ENCODE results near the gene CCT3.
A peak's percentile ranks its signal among the peaks of the same experiment; 100 is the strongest.
"Not testable (repeated sequence)": the region's sequence is repeated elsewhere in the genome, so short reads cannot be mapped to it uniquely, and the experiment has no call there.

CCT3 gene

DNA sequence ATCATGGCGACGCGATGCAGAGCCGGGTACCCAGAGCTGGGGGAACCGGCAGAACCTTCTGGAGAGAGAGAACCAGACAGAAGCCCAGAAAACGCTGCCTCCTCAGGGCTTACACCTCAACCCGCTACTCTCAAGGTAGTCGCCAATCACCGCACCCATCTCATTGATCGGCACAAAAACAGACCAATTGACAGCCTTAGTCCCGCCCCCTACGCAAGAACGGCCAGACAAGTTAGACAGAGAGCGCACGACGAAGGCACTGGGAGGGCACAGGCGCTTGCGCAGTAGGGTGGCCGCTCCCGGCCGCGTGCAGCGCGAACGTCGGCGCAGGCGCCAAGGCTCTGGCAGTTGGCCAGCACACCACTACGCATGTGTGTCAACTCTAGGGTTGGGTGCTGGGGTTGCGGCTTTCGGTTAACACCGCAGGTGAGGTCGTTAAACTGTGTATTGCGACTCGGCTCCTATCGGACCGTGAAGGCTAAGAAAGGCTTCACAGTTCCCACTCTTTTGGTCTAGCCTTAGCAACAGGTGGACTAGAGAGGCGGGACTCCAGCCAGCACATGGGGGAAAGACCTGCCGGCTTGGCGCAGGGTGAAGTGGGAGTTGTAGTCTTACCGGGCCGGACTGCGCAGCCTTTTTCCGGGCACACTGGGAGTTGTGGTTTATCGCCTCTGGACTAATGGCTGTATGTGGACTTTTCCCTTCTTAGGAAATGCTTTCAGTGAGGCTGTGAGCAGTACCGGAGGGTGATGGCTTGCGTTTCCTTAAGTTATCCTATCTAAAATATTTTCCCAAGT, at the start of gene CCT3, which contains the start of gene TSACC:
Gene CCT3 (minus strand): TSS at position 113 of the 797 bp plus-strand sequence. CDS start 108 bp downstream, at position 5.
Gene TSACC (plus strand): TSS at position 347 of the 797 bp plus-strand sequence. CDS start 1,232 bp downstream, outside the sequence.
- DNase-seq (ENCODE audit: low read depth in 2 of 2), result peak; percentile 98 to 99

DNA sequence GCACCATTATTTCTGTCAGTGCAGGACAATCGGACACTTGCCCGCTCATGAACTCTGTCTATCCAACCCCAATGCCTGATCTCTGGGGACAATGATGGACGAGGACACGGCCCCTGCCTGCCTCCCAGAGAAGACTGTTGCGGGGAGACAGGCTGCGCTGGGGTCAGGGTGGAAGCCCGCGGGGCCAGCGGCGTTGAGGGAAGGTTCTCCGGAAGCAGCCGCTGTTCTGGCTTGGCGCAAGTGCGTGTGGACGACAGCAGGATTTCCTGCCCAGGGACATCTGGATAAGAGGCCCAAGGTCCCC, 49.7 kb upstream of the CCT3 start:
- DNase-seq (ENCODE audit: low read depth in 2 of 2), result no peak

DNA sequence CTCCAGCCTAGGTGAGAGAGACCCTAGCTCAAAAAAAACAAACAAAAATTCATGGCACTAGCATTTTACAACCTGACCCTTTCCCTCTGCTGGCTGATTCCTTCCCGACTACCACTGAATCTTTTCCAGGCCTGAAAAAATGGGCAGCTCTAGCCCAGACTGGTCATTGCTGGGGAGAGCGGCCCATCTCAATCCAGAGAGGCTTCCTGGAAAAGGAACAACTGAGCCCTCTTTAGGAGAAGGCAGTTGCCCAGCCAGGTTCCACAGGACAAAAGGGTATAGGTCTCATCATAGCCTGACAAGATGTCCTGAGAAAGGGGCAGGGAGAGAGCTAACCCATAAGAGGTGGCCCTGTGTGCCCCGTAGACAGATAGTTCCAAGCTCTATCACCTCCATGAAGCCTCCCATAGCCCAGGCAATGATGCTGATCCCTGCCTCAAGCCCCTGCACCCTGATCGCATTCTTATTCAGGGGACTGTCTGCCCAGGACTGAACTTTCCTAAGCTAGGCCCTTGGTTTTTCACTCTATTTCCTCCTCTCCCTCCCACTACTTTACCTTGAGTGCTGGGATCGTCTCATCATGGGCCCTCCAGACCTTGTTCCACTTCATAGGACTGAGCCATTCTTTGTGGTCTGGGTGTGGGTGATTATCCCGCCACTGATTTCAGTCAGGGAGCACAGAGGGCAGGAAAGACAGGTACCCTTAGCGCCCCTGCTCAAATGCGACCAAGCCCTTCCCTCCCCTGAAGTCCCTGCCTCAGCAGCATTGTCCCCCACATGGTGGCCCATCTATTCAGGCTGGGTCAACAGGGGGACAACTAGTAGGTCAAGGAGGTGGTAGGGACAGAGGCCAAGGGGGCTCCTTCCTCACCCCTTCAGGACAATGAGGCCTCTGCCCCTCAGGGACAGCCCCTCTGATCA, 49.1 kb upstream of the CCT3 start:
- DNase-seq (ENCODE audit: low read depth in 2 of 2), result no peak

DNA sequence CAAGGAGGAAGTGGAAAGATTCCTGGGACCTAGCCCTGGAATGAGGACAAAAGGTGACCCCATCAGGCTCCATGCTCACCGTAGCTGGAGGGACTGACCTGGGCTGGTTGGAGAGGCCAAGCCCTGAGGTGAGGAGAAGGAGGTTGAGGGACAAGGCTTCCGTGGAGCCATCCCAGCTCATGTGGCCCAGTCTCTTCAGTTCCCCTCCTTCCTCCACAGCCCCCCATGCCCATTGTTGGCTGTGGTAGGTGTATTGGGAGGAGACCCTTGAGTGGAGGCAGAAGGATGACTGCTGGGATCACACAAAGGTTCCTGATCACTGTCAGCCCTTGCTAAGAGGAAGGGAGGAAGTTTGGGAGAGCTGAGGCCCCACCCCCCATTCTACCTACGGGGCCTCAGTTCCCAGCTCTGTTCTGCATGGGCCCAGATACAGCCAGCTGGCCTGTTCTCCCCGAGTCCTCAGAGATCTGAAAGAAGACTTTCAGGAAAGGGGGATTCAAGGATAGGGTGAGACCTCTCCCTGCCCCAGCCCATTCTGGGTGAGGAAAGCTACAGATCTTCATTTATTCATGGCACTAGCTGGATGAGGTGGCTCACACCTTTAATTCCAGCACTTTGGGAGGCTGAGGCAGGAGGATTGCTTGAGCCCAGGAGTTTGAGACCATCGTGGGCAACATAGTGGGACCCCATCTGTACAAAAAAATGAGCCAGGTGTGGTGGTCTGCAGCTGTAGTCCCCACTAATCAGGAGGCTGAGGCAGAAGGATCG, 48.2 kb upstream of the CCT3 start:
- DNase-seq (ENCODE audit: low read depth in 2 of 2), result no peak

DNA sequence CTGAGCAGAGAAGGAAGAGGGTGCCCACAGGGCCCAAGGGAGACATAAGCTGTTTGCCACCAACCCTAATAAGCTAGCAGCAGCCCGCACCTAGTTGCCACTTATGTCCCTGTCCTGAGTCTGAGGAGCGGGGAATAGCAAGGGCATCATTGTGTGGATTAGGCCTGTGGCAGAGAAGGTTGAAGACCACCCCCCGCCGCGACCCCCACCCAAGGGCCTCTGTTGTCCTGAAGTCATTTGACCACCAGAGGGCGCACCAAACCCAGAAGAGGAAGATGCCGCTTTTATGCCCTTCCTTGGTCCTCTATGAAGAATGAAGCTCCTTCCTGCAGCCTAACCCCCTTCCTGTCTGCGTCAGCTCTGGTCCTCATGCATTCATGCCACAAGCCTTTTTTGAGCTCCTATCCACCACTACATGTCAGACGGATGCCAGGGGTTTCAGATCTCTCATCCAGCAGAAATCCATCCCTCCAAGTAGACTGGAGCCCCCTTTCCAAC, 47.5 kb upstream of the CCT3 start:
- DNase-seq (ENCODE audit: low read depth in 2 of 2), result peak; percentile 63 to 69

DNA sequence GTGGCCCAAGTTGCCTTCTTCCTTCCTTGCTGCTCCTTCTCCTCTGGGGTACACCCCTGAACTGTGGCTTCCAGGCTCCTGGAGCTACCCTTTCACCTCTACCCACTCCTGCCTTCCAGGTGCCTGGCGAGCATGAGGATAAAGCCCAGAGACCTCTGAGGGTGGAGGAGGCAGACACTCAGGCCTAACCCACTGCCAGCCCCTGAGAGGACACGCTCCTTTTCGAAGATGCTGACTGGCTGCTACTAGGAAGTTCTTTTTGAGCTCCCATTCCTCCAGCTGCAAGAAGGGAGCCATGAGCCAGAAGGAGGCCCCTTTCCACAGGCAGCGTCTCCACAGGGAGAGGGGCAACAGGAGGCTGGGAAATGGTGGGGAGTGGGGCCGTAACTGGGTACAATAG, 46.6 kb upstream of the CCT3 start:
- DNase-seq (ENCODE audit: low read depth in 2 of 2), result no peak

DNA sequence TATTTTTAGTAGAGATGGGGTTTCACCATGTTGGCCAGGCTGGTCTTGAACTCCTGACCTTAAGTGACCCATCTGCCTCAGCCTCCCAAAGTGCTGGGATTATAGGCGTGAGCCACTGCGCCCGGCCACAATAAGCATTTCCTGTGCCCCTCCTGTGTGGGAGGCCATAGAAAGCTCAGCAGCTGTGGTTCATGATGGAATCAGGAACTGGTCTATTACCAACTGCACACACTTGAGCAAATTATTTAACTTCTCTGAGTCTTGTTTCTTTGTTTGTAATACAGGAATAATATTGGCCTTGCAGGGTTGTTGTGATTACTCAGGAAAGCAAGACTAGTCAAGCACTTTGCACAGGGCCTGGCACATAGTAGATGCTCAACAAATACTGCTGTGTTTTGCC, 45.9 kb upstream of the CCT3 start:
- DNase-seq (ENCODE audit: low read depth in 2 of 2), result no peak

DNA sequence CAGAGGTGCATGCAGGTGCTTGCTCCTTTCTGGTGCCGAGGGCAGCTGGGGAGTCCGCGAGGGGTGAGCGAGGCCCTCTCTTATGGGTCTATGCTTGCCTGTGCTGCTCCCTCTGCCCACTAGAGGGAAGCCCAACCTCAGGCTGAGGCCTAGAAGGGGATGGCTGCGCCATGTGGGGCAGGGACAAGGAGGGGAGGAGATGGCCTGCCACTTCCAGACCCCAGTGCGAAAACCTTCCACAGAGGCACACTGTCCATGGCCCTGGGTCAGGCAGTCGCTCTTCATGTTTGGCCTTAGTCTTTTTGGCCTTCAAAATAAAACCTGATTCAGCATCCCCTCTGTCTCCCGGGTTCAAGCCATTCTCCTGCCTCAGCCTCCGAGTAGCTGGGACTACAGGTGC, 44.9 kb upstream of the CCT3 start:
- peak; percentile 34 to 51 for DNase-seq (ENCODE audit: low read depth in 2 of 2)

DNA sequence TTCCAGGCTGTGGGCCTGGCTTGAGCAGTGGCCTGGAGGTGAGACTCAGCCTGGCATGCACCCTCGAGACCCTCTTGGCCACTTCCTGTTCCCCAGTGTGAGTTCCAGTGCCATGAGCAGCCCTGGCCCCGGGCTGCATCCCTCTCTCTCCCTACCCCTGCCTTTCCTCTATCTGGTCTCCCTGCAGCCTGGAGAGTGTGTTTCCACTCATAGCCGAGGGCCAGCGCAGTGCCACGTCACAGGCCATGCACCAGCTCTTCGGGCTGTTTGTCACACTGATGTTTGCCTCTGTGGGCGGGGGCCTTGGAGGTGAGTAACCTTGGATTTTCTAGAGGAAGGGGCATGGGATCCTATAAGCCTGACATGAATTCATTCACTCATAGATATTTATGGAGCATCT, 44.5 kb upstream of the CCT3 start:
- DNase-seq (ENCODE audit: low read depth in 2 of 2), result no peak

DNA sequence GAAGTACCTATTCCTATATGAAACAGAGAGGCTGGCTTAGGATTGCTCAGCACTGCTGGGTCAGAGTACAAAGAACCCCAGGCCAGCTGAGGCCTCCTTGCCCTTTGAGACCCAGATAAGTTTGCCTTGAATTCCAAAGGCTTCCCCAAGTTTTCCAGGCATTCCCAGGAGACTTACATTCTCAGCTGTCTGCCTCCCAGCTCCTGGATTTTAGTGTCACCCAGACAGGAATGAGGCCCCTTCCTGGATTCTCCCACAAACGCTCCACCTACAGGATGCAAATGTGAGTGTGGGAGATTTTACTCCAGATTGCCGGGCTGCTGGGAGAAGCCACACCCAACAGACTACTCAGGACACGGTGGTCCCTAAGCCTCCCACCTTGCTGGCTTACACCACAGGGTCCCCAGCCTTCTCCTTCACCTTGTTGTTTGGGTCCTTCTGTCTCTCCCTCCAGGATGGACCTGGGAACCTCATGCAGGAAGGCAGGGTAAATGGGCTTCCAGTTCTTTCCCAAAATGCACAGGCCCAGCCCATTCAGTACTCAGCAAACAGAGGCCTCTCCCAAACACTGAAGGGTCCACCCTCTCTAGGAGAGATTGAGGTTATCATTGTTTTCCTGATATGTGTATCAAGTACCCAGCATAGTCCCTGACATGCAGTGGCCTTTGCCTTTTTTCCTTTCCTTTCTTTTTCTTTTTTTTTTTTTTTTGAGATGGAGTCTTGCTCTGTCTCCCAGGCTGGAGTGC, 41.5 kb upstream of the CCT3 start:
- no peak for DNase-seq (ENCODE audit: low read depth in 2 of 2)

DNA sequence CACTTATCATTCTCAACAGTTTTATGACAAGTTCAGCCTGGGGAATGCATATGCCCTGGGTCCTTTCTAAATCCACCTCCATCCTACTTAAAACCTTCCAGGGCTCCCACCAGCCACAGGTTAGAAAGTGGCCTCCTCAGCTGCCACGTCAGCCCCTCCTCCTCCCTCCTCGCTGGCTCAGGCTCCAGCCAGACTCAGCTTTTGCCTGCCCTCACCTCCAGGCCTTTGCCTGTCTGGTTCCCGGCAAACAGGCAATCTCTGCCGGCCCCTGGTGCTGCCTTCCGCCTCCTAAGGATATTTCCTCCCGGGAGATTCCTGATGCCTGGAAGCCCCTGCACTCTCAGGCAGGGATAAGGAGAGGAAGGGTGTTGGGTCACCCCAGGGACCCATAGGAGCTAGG, 40.5 kb upstream of the CCT3 start:
- DNase-seq (ENCODE audit: low read depth in 2 of 2), result no peak

DNA sequence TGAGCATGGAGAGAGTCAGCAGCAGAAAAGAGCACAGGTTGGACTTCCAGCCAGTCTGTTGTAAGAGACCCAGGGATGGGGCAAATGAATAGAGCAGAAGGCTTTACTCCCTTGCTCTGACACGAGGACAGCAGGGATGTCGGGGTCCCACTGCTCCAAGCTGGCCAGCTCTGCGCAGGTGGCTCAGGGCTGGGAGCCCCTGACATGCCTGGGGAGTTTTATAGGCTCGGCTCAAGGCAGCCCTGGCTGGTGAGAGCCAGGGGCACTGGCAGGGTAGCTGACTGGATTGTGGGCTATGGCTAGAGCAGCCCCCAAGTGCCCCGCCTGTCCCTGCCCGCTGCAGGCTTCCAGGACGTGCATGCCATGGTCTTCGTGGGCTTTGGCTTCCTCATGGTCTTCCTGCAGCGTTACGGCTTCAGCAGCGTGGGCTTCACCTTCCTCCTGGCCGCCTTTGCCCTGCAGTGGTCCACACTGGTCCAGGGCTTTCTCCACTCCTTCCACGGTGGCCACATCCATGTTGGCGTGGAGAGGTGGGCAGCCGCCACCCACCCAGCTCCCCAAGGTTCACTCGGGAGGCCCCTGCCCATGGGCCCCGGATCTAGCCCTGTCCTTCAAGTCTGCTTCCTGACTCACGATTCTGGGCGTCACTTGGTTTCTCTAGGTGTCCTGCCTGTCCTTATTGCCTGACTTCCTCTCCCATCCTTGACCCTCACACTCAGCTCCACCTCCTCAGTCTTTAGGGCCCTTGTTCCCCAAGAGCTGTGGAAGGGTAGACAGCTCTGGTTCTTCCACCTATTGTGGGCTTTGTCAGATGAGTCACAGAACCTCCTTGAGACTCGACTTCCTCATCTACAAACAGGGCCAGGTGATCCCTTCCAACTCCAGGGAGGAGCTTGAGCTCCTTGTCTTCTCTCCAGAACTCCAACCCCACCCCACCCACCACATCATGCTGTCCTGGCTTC, 39.1 kb upstream of the CCT3 start:
- no peak for DNase-seq (ENCODE audit: low read depth in 2 of 2)

DNA sequence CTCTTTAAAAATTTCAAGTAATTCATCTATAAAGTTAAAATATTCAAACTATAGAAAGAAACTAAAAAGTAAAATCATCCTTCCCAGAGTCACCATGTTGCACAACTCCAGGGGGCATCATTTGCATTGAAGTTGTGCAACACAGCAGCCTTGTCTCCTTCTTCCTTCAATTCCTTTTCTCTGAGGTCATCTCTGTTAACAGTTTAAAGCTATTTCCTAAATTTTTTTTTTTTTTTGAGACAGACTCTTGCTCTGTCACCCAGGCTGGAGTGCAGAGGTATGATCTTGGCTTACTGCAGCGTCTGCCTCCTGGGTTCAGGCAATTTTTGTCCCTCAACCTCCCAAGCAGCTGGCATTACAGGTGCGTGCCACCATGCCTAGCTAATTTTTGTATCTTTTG, 38.1 kb upstream of the CCT3 start:
- no peak for DNase-seq (ENCODE audit: low read depth in 2 of 2)

DNA sequence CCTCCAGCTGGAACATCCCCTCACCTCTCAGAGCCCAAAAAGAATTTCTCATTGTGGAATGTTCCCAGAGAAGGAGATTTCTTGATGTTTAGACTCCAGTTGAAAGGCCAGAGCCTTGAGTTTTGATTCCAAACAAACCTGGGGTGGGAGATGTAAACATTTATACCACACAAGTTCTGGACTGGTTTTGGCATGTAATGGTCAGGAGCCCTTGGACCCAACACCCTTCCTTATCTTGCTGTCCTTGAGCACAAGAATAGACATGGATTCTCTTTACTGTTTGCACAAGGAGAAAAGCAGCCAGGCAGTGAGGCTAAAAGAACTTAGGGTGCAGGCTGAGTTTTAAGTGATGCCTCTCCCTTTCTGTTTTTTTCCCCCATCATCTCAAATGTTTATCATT, 35.5 kb upstream of the CCT3 start:
- DNase-seq (ENCODE audit: low read depth in 2 of 2), result no peak

DNA sequence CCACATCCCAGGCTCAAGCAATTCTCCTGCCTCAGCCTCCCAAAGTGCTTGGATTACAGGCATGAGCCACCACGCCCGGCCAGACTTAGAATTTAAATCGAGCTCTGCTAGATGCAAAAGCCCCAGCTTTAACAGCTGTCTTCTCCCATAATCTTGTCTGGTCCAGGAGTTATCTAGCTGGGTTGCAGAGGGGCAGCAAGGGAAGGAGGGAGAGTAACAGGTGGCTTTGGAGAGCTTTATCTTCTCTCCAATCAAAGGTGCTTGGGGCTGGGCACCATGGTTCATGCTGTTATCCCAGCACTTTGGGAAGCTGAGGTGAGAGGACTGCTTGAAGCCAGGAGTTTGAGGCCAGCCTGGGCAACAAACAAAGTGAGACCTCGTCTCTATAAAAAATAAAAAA, 34.8 kb upstream of the CCT3 start:
- no peak for DNase-seq (ENCODE audit: low read depth in 2 of 2)

DNA sequence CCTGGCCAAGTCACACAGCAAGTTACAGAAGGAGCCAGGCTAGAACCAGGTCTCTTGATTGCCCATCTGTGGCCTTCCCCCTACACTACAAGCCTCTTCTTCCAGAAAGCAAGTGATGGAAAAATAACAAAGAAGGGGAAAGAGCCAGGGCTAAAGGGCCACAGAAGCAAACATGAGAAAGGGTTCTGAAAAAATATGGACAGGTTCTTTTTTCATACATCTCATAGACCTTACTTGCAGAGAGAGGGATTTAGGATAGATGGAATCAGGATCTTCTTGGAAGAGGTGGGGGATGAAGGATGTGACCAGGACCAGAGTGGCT, 34.1 kb upstream of the CCT3 start:
- DNase-seq (ENCODE audit: low read depth in 2 of 2), result no peak

DNA sequence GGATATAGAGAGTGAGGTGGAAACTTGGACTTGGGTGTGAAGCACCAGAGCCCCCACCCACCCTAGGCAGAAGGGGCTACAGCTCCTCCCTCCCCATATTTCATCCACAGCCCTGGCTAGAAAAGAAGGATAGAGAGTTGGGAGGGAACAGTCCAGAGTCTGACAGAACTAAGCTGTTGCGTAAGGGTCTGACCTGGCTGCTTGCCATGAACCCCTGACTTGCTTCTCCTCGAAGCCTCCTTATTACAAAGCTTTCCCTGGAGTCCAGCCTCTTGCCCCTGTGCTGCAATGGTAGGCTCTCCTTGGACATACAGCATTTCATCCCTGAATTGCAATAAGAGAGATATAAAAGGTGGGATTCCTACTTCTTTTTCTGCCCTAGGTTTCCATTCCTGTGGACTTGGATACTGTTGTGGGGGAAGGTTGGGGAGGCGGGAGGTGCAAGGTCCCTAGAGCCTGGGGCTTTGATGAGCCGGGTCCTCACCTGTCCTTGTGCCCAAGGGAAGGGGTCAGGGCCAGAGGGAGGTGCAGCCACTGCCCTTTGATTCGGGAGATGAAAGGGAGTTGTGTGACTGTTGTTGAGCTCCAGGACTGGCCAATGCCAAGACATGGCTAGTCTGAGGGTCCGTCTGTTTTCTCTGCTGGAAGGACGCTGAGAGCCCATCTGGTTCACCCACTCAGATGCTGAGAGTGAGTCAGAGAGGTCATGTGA, 33.6 kb upstream of the CCT3 start:
- no peak for DNase-seq (ENCODE audit: low read depth in 2 of 2)

DNA sequence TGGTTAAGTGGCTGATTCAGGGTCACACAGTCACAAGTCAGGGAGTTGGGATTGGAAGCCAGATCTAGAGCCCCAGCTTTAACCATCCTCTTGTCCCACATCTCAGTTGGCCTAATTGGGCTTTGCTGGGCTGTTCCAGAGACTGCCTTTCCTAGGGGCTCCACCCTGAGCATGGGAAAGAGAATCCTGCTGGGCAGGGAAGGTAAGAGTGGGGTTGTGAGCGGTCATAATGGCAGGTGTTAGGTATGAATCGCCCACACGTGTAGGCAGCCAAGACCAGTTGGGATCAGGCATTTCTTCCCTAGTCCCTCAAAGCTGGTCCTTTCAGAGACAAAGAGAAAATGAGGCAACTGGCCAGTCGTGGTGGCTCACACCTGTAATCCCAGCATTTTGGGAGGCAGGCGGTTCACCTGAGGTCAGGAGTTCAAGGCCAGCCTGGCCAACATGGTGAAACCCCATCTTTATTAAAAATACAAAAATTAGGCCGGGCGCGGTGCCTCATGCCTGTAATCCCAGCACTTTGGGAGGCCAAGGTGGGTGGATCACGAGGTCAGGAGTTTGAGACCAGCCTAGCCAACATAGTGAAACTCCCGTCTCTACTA, 31.7 kb upstream of the CCT3 start:
- DNase-seq (ENCODE audit: low read depth in 2 of 2), result not testable (repeated sequence)
